GM12875 (cell line): Measurements from ENCODE around the gene PTX4.
A peak's percentile ranks its signal among the peaks of the same experiment; 100 is the strongest.
"Not testable (repeated sequence)": the region's sequence is repeated elsewhere in the genome, so short reads cannot be mapped to it uniquely, and the experiment has no call there.

Experiments used
- H3K4me3 ChIP-seq: one replicate; pipeline ENCODE4 v1.5.1; 2011; ENCODE audit warnings: low read depth, low read length, control low read depth
- CTCF ChIP-seq: IDR thresholded peaks from 2 replicates; pipeline ENCODE4 v1.5.1; 2011; ENCODE audit warnings: low read depth, mild to moderate bottlenecking, control low read depth, inconsistent platforms, low read length, moderate library complexity, borderline replicate concordance; ENCODE audit not compliant: insufficient read depth

PTX4 gene

DNA sequence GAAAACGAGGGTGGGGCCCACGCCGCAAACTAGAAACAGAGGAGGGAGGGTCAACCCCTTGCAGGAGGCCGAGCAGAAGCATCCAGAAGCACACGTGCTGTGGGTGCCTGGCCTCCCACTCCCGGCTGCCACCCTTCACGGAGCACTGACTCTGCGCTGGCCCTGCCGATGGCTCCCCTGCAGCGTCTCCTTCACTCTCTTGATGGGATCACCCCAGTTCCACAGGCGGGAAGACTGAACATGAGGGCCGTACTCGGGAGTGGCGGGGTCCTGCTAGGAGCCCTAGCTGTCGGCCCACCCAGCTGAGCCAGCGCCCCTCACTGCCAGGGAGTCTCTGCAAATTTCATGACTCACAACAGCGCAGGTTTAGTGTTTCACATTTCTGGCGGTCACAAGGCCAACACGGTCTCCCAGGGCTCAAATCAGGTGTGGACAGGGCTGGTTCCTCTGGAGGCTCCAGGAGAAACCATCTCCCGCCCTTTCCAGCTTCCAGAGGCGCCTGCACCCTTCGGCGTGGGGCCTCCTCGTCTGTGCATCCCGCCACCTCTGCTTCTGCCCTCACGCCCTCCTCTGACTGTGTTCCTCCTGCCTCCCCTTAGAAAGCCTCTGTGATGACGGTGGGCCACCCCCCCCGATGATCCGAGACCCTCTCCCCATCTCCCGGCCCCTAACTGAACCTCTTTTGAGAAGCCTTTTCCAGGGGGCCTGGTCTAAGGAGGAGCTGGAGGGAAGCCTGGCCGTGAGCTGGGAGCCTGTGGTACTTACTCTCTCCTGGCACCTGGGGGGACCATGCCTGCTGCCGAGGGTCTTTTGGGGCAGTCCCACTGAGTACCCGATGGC, 2.0 kb downstream of the PTX4 start:
- H3K4me3 ChIP-seq: no peak overlapping the region
- TF ChIP-seq CTCF: no peak

DNA sequence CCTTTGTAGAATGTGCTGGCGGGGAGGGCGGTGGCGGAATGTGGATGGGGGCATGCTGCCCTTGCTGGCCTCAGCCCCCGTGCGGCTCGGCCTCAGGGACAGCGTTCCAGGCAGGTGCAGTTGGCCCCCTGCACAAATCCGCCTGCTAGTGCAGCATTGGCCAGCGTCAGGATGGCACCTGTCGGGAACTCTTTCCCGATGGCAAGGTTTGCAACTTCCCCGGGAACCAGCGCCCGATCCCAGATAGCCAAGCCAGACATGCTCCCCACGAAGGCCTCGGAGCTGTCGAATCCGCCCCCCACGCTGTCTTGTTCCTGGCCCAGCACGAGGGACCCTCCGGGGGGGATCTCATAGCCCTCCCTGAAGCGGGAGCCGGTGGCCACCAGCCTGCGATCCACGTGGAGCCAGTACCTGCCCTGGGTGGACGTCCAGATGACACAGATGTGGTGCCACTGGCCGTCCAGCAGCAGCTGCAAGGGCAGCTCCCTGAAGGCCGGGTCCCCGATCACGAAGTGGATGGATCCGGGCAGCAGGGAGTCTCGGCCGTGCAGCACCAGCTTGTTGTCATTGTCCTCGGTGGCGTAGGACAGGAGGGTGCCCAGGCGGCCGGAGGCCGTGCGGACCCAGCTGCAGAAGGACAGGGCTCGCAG, 2.8 kb downstream of the PTX4 start:
- H3K4me3 ChIP-seq: no peak overlapping the region
- TF ChIP-seq CTCF: no peak

GRCh38 chr16:1481906-1482835, 6.6 kb downstream of the PTX4 start:
- no peak for TF ChIP-seq CTCF
- H3K4me3 ChIP-seq: no peak overlapping the region

GRCh38 chr16:1478937-1479336, 9.8 kb downstream of the PTX4 start:
- H3K4me3 ChIP-seq: not testable (repeated sequence)

- no peak for TF ChIP-seq CTCF
- H3K4me3 ChIP-seq: no peak overlapping the region
These were observed 11.7 kb downstream of the PTX4 start for GRCh38 chr16:1477033-1477432.

DNA sequence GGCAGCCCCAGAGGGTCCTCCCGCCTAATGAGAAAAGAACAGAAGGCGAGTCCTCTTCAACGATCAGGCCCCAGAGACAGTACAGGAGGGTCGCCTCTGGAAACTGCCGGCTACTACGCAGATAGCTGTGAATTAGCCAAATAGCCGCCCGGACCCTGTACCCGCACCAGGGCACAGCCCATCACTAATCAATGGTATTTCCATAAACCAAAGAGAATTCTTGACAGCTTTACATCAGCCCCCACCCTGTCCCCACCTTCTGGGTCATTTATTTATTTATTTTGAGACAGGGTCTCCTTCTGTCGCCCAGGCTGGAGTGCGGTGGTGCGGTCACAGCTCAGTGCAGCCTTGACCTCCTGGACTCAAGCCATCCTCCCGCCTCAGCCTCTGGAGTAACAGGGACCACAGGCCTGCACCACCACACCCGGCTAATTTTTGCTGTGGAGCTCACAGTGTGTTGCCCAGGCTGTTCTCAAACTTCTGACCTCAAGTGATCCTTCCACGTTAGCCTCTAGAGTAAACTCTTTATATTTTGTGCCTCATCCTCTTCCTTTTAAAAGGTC, 13.1 kb downstream of the PTX4 start:
- H3K4me3 ChIP-seq: peak overlapping the region; percentile 90
- no peak for TF ChIP-seq CTCF
